ENCODE results near the gene TSTD2. TPM values are rescaled to one million over a fixed set of nuclear protein-coding genes. Genes with fewer than 3 reads are reported as not detected.

TSTD2 gene
- polyA plus RNA-seq, 1 of the 3 experiments (the other 2 are of a cell fraction), result 11.5 TPM

GRCh38 chr9:97635026-97635425 is 1.9 kb upstream of the TSTD2 start:
- Histone ChIP-seq H3F3A (replicated peaks; ENCODE audit: insufficient read depth) (peaks cover 20% of the 10 kb centered on the region), H3K4me3 (ENCODE audit: low read depth in 2 of 2, low read length in 1 of 2) (peak overlapping the region; percentile 92 to 99), H3K27me3 (ENCODE audit: insufficient read depth) (no peaks in the 10 kb centered on the region), H3K9me3 (no peaks in the 10 kb centered on the region), H3K79me2 (ENCODE audit: insufficient read depth) (peaks cover 83% of the 10 kb centered on the region), H3K4me2 (peak overlapping the region; percentile 95), H3K9me2 (no peaks in the 10 kb centered on the region), H3K27ac (ENCODE audit: low read depth in 2 of 2, low read length in 1 of 2) (peak overlapping the region; percentile 11 to 99; a peak in 2 of 4 replicates), H3K9ac (peak overlapping the region; percentile 98; the same call in 1 of the 2 replicates), H3K36me3 (replicated peaks in 1 of 2; ENCODE audit: control insufficient read depth in 1 of 2, insufficient read depth in 2 of 2, low read length in 1 of 2) (peaks cover 5 to 24% of the 10 kb centered on the region in 2 experiments), H3K4me1 (ENCODE audit: control insufficient read depth in 1 of 2, insufficient read depth in 2 of 2, low read depth in 1 of 2, low read length in 1 of 2) (peaks cover 20 to 23% of the 10 kb centered on the region in 2 experiments; a peak in 3 of 4 replicates), H2AFZ (ENCODE audit: low read depth) (no peak overlapping the region), H4K20me1 (ENCODE audit: insufficient read depth) (peaks cover 32% of the 10 kb centered on the region)
- TF ChIP-seq JUND (IDR thresholded peaks at IDR 0.05) (no peak), FOXM1 (IDR thresholded peaks at IDR 0.05; ENCODE audit: low read depth) (no peak), RXRA (IDR thresholded peaks at IDR 0.05; ENCODE audit: borderline replicate concordance, low read depth) (no peak), RAD21 (IDR thresholded peaks at IDR 0.05; ENCODE audit: low read length) (no peak), PBX3 (IDR thresholded peaks at IDR 0.05) (no peak), SIN3A (IDR thresholded peaks at IDR 0.05; ENCODE audit: borderline replicate concordance, low read depth, low read length) (no peak), ELF1 (IDR thresholded peaks at IDR 0.05) (no peak), FOSL2 (IDR thresholded peaks at IDR 0.05; ENCODE audit: borderline replicate concordance, low read depth) (no peak)
- no peak for DNase-seq
- ChIA-PET POLR2A (no interaction called here), CTCF (interaction anchor here (1.0 to 2.6 kb wide), 2 partner anchors 36 to 134 kb away, joined by 3 to 7 read pairs; partner anchors contain the start of gene TMOD1)
- WGBS (ENCODE audit: low lambda C conversion rate), result 47% methylated on average over 7 of the region's 7 CpGs

GRCh38 chr9:97633859-97634490 is 807 bp upstream of the TSTD2 start:
- ChIA-PET CTCF (interaction anchor here (0.8 to 6.6 kb wide), 7 partner anchors 9 to 165 kb away, joined by 3 to 41 read pairs (median 7); partner anchors contain the start of gene TMOD1), POLR2A (interaction anchor here (0.6 to 1.9 kb wide), 12 partner anchors 9 to 622 kb away, joined by 3 to 10 read pairs (median 6); partner anchors contain the start of genes ANP32B, TBC1D2, TMOD1 and TRMO)
- Histone ChIP-seq H3K4me1 (ENCODE audit: control insufficient read depth in 1 of 2, insufficient read depth in 2 of 2, low read depth in 1 of 2, low read length in 1 of 2) (peaks cover 20 to 23% of the 10 kb centered on the region in 2 experiments; a peak in 3 of 4 replicates), H3K4me2 (peak overlapping the region; percentile 95), H3K79me2 (ENCODE audit: insufficient read depth) (peaks cover 81% of the 10 kb centered on the region), H3K9me3 (no peaks in the 10 kb centered on the region), H4K20me1 (ENCODE audit: insufficient read depth) (peaks cover 21% of the 10 kb centered on the region), H3K27ac (ENCODE audit: low read depth in 2 of 2, low read length in 1 of 2) (peak overlapping the region; percentile 99 to 100), H3K4me3 (ENCODE audit: low read depth in 2 of 2, low read length in 1 of 2) (peak overlapping the region; percentile 92 to 99), H2AFZ (ENCODE audit: low read depth) (peak overlapping the region; percentile 29; the same call in 1 of the 2 replicates), H3K9ac (peak overlapping the region; percentile 98), H3F3A (replicated peaks; ENCODE audit: insufficient read depth) (peaks cover 20% of the 10 kb centered on the region), H3K36me3 (replicated peaks in 1 of 2; ENCODE audit: control insufficient read depth in 1 of 2, insufficient read depth in 2 of 2, low read length in 1 of 2) (peaks cover 5 to 16% of the 10 kb centered on the region in 2 experiments), H3K9me2 (no peaks in the 10 kb centered on the region), H3K27me3 (ENCODE audit: insufficient read depth) (no peaks in the 10 kb centered on the region)
- WGBS (ENCODE audit: low lambda C conversion rate), result 0% methylated on average over 30 of the region's 43 CpGs
- no peak for DNase-seq
- TF ChIP-seq SIN3A (IDR thresholded peaks at IDR 0.05; ENCODE audit: borderline replicate concordance, low read depth, low read length) (no peak), FOXM1 (IDR thresholded peaks at IDR 0.05; ENCODE audit: low read depth) (no peak), MXI1 (IDR thresholded peaks at IDR 0.05; ENCODE audit: low read depth, low read length) (no peak; the same call in 1 of the 2 replicates), USF2 (IDR thresholded peaks at IDR 0.05; ENCODE audit: borderline replicate concordance, low read depth, low read length) (no peak), TAF1 (IDR thresholded peaks at IDR 0.05; ENCODE audit: borderline replicate concordance, low read depth, low read length) (no peak), RCOR1 (IDR thresholded peaks at IDR 0.05; ENCODE audit: low read length) (no peak), CTCF (IDR thresholded peaks at IDR 0.05) (no peak), FOSL2 (IDR thresholded peaks at IDR 0.05; ENCODE audit: borderline replicate concordance, low read depth) (no peak), ELF1 (IDR thresholded peaks at IDR 0.05) (no peak), RFX5 (IDR thresholded peaks at IDR 0.05; ENCODE audit: low read length) (no peak), CHD2 (IDR thresholded peaks at IDR 0.05; ENCODE audit: low read length, partially characterized antibody) (no peak), YY1 (IDR thresholded peaks at IDR 0.05; ENCODE audit: low read depth) (no peak), JUND (IDR thresholded peaks at IDR 0.05) (no peak), REST (IDR thresholded peaks at IDR 0.05; ENCODE audit: low read depth, low read length) (no peak)

Measured in SK-N-SH (cell line).